Stimulated activated CD4-positive, alpha-beta T cell treated with anti-CD3 and anti-CD28 coated beads, Interleukin-2, amount 100 ng/mL, for 4 hours (primary cell): ENCODE results near the gene ZFAND5.

Source experiments
- DNase-seq: peaks from one replicate; pipeline ENCODE4 v3.0.0-alpha.2; 2020; ENCODE audit warnings: low read depth

Gene ZFAND5

GRCh38 chr9:72362680-72363139, 2.3 kb downstream of the ZFAND5 start:
- DNase-seq, result peak; percentile 23

GRCh38 chr9:72362118-72362531, 2.9 kb downstream of the ZFAND5 start:
- DNase-seq, result no peak

- no peak for DNase-seq
Measured at GRCh38 chr9:72361217-72361616, 3.8 kb downstream of the ZFAND5 start.

- no peak for DNase-seq
Measured at GRCh38 chr9:72360324-72360723, 4.7 kb downstream of the ZFAND5 start.

- no peak for DNase-seq
Measured at GRCh38 chr9:72356041-72356582, 8.9 kb downstream of the ZFAND5 start.

- DNase-seq, result no peak
Measured at GRCh38 chr9:72355153-72355552, 9.9 kb downstream of the ZFAND5 start.

- no peak for DNase-seq
Measured at GRCh38 chr9:72354704-72355103, 10.3 kb downstream of the ZFAND5 start.

- no peak for DNase-seq
Measured at GRCh38 chr9:72353455-72354116, 11.4 kb downstream of the ZFAND5 start.

GRCh38 chr9:72352911-72353388, 12.1 kb downstream of the ZFAND5 start:
- DNase-seq, result no peak

GRCh38 chr9:72351538-72352453, 13.2 kb downstream of the ZFAND5 start:
- no peak for DNase-seq

GRCh38 chr9:72349911-72350310, 15.1 kb downstream of the ZFAND5 start:
- no peak for DNase-seq

- DNase-seq, result no peak
Measured at GRCh38 chr9:72349240-72349639, 15.8 kb downstream of the ZFAND5 start.

GRCh38 chr9:72346333-72346732, 18.7 kb downstream of the ZFAND5 start:
- DNase-seq, result no peak

GRCh38 chr9:72338631-72339030, 26.4 kb downstream of the ZFAND5 start:
- DNase-seq, result no peak

- no peak for DNase-seq
Measured at GRCh38 chr9:72337286-72337685, 27.7 kb downstream of the ZFAND5 start.

- no peak for DNase-seq
Measured at GRCh38 chr9:72334658-72335337, 30.2 kb downstream of the ZFAND5 start.

GRCh38 chr9:72333709-72334108, 31.3 kb downstream of the ZFAND5 start:
- DNase-seq, result no peak

GRCh38 chr9:72333197-72333596, 31.8 kb downstream of the ZFAND5 start:
- no peak for DNase-seq

- DNase-seq, result no peak
Measured at GRCh38 chr9:72332351-72332750, 32.7 kb downstream of the ZFAND5 start.

GRCh38 chr9:72327631-72328030, 37.4 kb downstream of the ZFAND5 start:
- no peak for DNase-seq

GRCh38 chr9:72326641-72327040, 38.4 kb downstream of the ZFAND5 start:
- no peak for DNase-seq

GRCh38 chr9:72324974-72325373, 40.0 kb downstream of the ZFAND5 start:
- DNase-seq, result no peak
